Mesenchymal stem cell (in vitro differentiated cells and primary cell): ENCODE data around the gene SLC25A25.

Experiments used
- DNase-seq: peaks from one replicate; pipeline ENCODE4 v3.0.0-alpha.2; 2013
- H2AFZ ChIP-seq: one replicate; pipeline ENCODE4 v1.6.1; 2013; ENCODE audit warnings: low read depth, mild to moderate bottlenecking, control low read depth, inconsistent platforms, low read length, moderate library complexity
- H2AK5ac ChIP-seq: 2 replicates; pipeline ENCODE4 v1.6.1; 2013; ENCODE audit warnings: low read length, moderate library complexity, mild to moderate bottlenecking, inconsistent platforms; ENCODE audit not compliant: severe bottlenecking
- H2BK120ac ChIP-seq: one replicate; pipeline ENCODE4 v1.6.1; 2013; ENCODE audit warnings: low read depth, mild to moderate bottlenecking, inconsistent platforms, low read length, moderate library complexity
- H2BK12ac ChIP-seq, 2 experiments: one replicate each; pipeline ENCODE4 v1.6.1; 2013; ENCODE audit warnings: inconsistent platforms in 2 of 2, low read length in 2 of 2, mild to moderate bottlenecking in 2 of 2, moderate library complexity in 2 of 2, control low read depth in 1 of 2
- H2BK15ac ChIP-seq: one replicate; pipeline ENCODE4 v1.6.1; 2013; ENCODE audit warnings: mild to moderate bottlenecking, low read depth, inconsistent platforms; ENCODE audit not compliant: poor library complexity, severe bottlenecking
- H2BK5ac ChIP-seq: 2 replicates; pipeline ENCODE4 v1.6.1; 2013; ENCODE audit warnings: low read depth, mild to moderate bottlenecking, low read length, control low read depth, inconsistent platforms; ENCODE audit not compliant: poor library complexity, severe bottlenecking
- H3K14ac ChIP-seq, 2 experiments: one replicate each; pipeline ENCODE4 v1.6.1; 2013; ENCODE audit warnings: inconsistent platforms in 2 of 2, low read length in 2 of 2, control low read depth in 1 of 2, mild to moderate bottlenecking in 1 of 2, moderate library complexity in 1 of 2
- H3K18ac ChIP-seq, 2 experiments: one replicate each; pipeline ENCODE4 v1.6.1; 2013; ENCODE audit warnings: inconsistent platforms in 2 of 2, low read length in 2 of 2, control low read depth in 1 of 2, low read depth in 1 of 2, mild to moderate bottlenecking in 1 of 2
- H3K23ac ChIP-seq, 2 experiments: one replicate each; pipeline ENCODE4 v1.6.1; 2013; ENCODE audit warnings: inconsistent platforms in 2 of 2, low read length in 2 of 2, mild to moderate bottlenecking in 2 of 2, moderate library complexity in 2 of 2, control low read depth in 1 of 2
- H3K27ac ChIP-seq: 2 replicates; pipeline ENCODE4 v1.5.1; 2013; ENCODE audit warnings: mild to moderate bottlenecking, moderate library complexity, low read length, control low read depth, inconsistent platforms; ENCODE audit not compliant: poor library complexity, severe bottlenecking
- H3K27me3 ChIP-seq, 2 experiments: 2 replicates each; pipeline versions ENCODE4 v1.6.1 to v1.7.0; 2013; ENCODE audit warnings: low read length in 2 of 2, mild to moderate bottlenecking in 2 of 2, moderate library complexity in 2 of 2, control low read depth in 1 of 2, inconsistent platforms in 1 of 2; ENCODE audit not compliant: control insufficient read depth in 1 of 2, insufficient read depth in 1 of 2
- H3K36me3 ChIP-seq, 2 experiments: 2 replicates each; pipeline versions ENCODE4 v1.6.1 to v1.7.0; 2013; ENCODE audit warnings: low read length in 2 of 2, control low read depth in 1 of 2, inconsistent platforms in 1 of 2, low read depth in 1 of 2, mild to moderate bottlenecking in 1 of 2; ENCODE audit not compliant: insufficient read depth in 2 of 2, control insufficient read depth in 1 of 2
- H3K4ac ChIP-seq, 2 experiments: one replicate each; pipeline ENCODE4 v1.6.1; 2013; ENCODE audit warnings: inconsistent platforms in 2 of 2, low read length in 2 of 2, mild to moderate bottlenecking in 2 of 2, moderate library complexity in 2 of 2, control low read depth in 1 of 2, low read depth in 1 of 2
- H3K4me1 ChIP-seq: 2 replicates; pipeline ENCODE4 v1.6.1; 2013; ENCODE audit warnings: low read depth, low read length, control low read depth; ENCODE audit not compliant: control insufficient read depth, insufficient read depth
- H3K4me2 ChIP-seq: 2 replicates; pipeline ENCODE4 v1.6.1; 2013; ENCODE audit warnings: low read length, mild to moderate bottlenecking, inconsistent platforms; ENCODE audit not compliant: poor library complexity, severe bottlenecking
- H3K4me3 ChIP-seq, 2 experiments: 2 replicates each; pipeline versions ENCODE4 v1.5.1 to v1.7.0; 2013; ENCODE audit warnings: low read length in 2 of 2, mild to moderate bottlenecking in 2 of 2, control low read depth in 1 of 2, low read depth in 1 of 2; ENCODE audit not compliant: insufficient read depth in 1 of 2
- H3K79me1 ChIP-seq: replicated peaks from 2 replicates; pipeline ENCODE4 v1.6.1; 2013; ENCODE audit warnings: mild to moderate bottlenecking, control low read depth, low read length, inconsistent platforms; ENCODE audit not compliant: poor library complexity, severe bottlenecking
- H3K9ac ChIP-seq: 2 replicates; pipeline ENCODE4 v1.7.0; 2013; ENCODE audit warnings: mild to moderate bottlenecking, low read length, moderate library complexity
- H3K9me3 ChIP-seq: 2 replicates; pipeline ENCODE4 v1.7.0; 2013; ENCODE audit warnings: mild to moderate bottlenecking, low read length; ENCODE audit not compliant: control insufficient read depth
- H4K8ac ChIP-seq: one replicate; pipeline ENCODE4 v1.6.1; 2013; ENCODE audit warnings: inconsistent platforms, mild to moderate bottlenecking, low read length, moderate library complexity
- H4K91ac ChIP-seq: one replicate; pipeline ENCODE4 v1.6.1; 2013; ENCODE audit warnings: mild to moderate bottlenecking, low read length, inconsistent platforms
- WGBS: methylation state at CpG from one replicate; pipeline ENCODE4 v1.1.7; 2013; ENCODE audit warnings: mixed read lengths; 5-methylcytosine and 5-hydroxymethylcytosine counted together

The SLC25A25 gene

DNA sequence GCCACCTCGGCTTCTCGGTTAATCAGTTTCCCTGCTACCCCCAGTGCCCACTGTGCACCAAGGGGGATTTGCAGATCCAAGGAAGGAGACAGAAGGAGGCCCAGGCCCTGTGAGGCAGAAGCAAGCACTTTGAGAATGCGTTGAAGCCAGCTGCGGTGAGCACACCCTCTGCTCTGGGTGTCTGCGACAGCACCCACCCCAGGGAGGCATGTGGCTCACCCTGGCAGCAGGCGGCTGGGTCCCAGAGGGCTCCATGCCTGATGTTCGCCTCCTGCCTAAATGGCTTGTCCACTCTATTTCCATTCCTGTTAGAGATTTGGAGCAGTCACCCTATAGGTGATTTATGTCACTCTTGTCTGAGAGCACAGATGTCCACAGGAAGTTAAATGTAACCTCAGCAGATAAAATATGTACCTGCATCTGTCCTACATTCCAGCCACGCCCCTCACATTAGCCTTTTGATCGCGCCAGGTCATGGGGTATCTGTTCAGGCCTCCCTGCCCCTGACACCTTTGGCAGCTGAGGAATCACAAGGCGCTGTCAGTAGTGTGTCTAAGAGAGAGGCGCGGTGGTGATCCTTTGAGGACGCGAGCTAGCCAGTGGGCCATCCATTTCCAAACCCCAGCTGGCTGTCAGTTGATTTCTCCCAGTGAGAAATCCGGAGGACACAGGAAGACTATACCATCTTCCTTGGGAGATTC lies 31.3 kb downstream of the SLC25A25 start:
- peak overlapping the region; percentile 12 to 81 for H2BK12ac ChIP-seq
- peak overlapping the region; percentile 62 for H4K91ac ChIP-seq
- peak overlapping the region; percentile 98 for H3K27ac ChIP-seq
- peak overlapping the region; percentile 68 for H3K4me2 ChIP-seq
- peak overlapping the region; percentile 37 for H2BK120ac ChIP-seq
- H3K4me3 ChIP-seq: peak overlapping the region; percentile 54 to 82
- WGBS: 62% methylated on average over 15 of the region's 16 CpGs
- H2BK5ac ChIP-seq: peak overlapping the region; percentile 46
- no peaks in the 10 kb centered on the region for H3K27me3 ChIP-seq
- no peak overlapping the region for H2AFZ ChIP-seq
- H3K14ac ChIP-seq: peak overlapping the region in 1 of 2 experiments; percentile 91
- DNase-seq: no peak
- no peak overlapping the region for H2BK15ac ChIP-seq
- peaks cover 46% of the 10 kb centered on the region for H3K4me1 ChIP-seq
- H3K9ac ChIP-seq: peak overlapping the region; percentile 94
- H3K36me3 ChIP-seq: peaks cover 38 to 49% of the 10 kb centered on the region in 2 experiments
- peak overlapping the region; percentile 30 for H4K8ac ChIP-seq
- H3K18ac ChIP-seq: peak overlapping the region; percentile 57 to 85
- peak overlapping the region in 1 of 2 experiments; percentile 42 for H3K23ac ChIP-seq
- H3K9me3 ChIP-seq: no peaks in the 10 kb centered on the region
- peaks cover 28% of the 10 kb centered on the region for H3K79me1 ChIP-seq
- peak overlapping the region; percentile 43 for H2AK5ac ChIP-seq
- peak overlapping the region; percentile 32 to 76 for H3K4ac ChIP-seq

DNA sequence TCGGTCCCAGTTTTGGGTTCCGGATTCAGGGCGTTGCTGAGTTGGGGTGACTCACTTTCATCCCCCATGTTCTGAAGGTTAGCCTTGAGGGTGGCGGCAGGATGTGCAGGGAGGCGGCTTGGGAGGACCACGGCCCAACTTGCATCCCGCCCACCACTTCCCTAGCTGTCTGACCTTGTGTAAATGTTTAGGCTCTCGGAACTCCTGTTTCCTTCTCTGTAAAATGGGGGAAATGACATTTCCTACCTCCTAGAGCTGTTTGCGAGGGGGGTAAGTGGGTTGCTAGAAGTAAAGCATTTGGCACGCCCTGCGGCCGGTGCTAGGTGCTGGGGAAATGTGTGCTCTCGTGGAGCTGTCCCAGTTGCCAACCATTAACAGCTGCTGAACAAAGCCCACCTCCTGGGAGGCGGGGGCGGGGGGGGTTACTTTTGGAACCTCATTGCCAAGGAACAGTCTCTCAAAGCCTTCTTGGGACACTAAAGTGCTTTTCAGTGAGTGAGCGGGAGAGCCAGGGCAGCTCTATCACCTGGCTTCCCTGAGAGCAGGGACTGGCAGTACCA lies 32.0 kb downstream of the SLC25A25 start:
- Histone ChIP-seq H3K4me3 (peak overlapping the region in 1 of 2 experiments; percentile 82), H2BK12ac (peak overlapping the region in 1 of 2 experiments; percentile 23), H4K8ac (no peak overlapping the region), H3K18ac (peak overlapping the region; percentile 46 to 57), H3K4me2 (peak overlapping the region; percentile 68), H3K27me3 (no peaks in the 10 kb centered on the region), H3K79me1 (peaks cover 25% of the 10 kb centered on the region), H3K14ac (no peak overlapping the region), H2AFZ (no peak overlapping the region), H3K27ac (peak overlapping the region; percentile 98), H2AK5ac (peak overlapping the region; percentile 24), H3K9me3 (no peaks in the 10 kb centered on the region), H2BK15ac (no peak overlapping the region), H3K9ac (peak overlapping the region; percentile 94), H2BK5ac (no peak overlapping the region), H3K23ac (no peak overlapping the region), H3K36me3 (peaks cover 38 to 47% of the 10 kb centered on the region in 2 experiments), H4K91ac (peak overlapping the region; percentile 34), H3K4me1 (peaks cover 44% of the 10 kb centered on the region), H2BK120ac (no peak overlapping the region), H3K4ac (peak overlapping the region in 1 of 2 experiments; percentile 32)
- 84% methylated on average over 13 of the region's 16 CpGs for WGBS
- no peak for DNase-seq

DNA sequence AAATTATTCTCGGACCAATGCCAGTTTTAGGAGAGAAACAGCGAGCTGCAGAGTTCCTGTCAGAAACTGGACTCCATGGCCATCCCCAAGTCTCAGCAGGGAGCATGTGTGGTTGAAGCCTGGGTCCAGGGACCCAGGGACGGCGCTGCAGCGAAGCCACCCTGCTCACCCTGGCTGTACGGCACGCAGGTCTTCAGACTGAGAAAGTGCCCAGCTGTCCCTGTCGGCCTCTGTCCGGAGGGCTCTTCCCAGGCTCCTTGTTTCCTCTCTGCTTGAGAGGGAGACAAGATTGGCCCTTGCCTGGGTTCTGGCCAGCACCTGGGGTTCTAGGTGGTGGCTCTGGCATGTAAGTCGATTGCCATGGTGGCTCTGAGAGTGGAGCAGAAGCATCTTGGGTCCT lies 32.5 kb downstream of the SLC25A25 start:
- Histone ChIP-seq H3K27me3 (no peaks in the 10 kb centered on the region), H3K4me2 (peak overlapping the region; percentile 68), H3K36me3 (peaks cover 42 to 47% of the 10 kb centered on the region in 2 experiments), H3K27ac (no peak overlapping the region), H3K9me3 (no peaks in the 10 kb centered on the region), H2BK5ac (no peak overlapping the region), H3K4me1 (peaks cover 45% of the 10 kb centered on the region), H3K23ac (peak overlapping the region in 1 of 2 experiments; percentile 24), H2BK15ac (no peak overlapping the region), H2BK12ac (peak overlapping the region in 1 of 2 experiments; percentile 40), H3K18ac (peak overlapping the region; percentile 46 to 56), H3K14ac (no peak overlapping the region), H4K8ac (no peak overlapping the region), H3K4me3 (peak overlapping the region in 1 of 2 experiments; percentile 82), H3K4ac (peak overlapping the region; percentile 24 to 41), H2BK120ac (no peak overlapping the region), H2AFZ (no peak overlapping the region), H2AK5ac (peak overlapping the region; percentile 84), H3K79me1 (peaks cover 24% of the 10 kb centered on the region), H4K91ac (no peak overlapping the region), H3K9ac (peak overlapping the region; percentile 94)
- DNase-seq: no peak
- WGBS: 94% methylated on average over 10 of the region's 10 CpGs

DNA sequence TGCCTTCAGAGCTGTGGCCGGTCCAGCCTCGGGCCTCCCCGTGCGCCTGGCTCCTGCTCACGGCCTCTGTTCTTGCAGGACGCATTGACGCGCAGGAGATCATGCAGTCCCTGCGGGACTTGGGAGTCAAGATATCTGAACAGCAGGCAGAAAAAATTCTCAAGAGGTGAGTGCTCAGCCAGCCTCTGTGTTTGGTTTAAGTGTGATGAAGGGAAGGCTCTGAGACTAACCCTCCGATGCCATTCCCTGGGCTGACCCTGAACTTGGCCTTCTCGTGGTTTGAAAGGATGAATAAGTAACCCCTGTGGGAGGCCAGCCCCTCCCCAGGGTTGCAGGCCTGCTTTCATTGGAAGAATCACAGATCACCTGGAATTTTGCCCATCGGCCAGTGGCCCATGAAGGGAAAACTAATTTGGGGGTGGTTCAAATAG lies 33.2 kb downstream of the SLC25A25 start:
- H2AK5ac ChIP-seq: no peak overlapping the region
- peaks cover 29% of the 10 kb centered on the region for H3K79me1 ChIP-seq
- H4K8ac ChIP-seq: no peak overlapping the region
- H3K14ac ChIP-seq: no peak overlapping the region
- H2BK12ac ChIP-seq: no peak overlapping the region
- no peak overlapping the region for H2BK120ac ChIP-seq
- H3K27me3 ChIP-seq: no peaks in the 10 kb centered on the region
- H3K9me3 ChIP-seq: no peaks in the 10 kb centered on the region
- H3K4me2 ChIP-seq: no peak overlapping the region
- peaks cover 48 to 54% of the 10 kb centered on the region in 2 experiments for H3K36me3 ChIP-seq
- no peak overlapping the region for H3K4me3 ChIP-seq
- 87% methylated on average over 12 of the region's 12 CpGs for WGBS
- no peak overlapping the region for H2AFZ ChIP-seq
- H3K27ac ChIP-seq: no peak overlapping the region
- peaks cover 46% of the 10 kb centered on the region for H3K4me1 ChIP-seq
- no peak overlapping the region for H3K23ac ChIP-seq
- no peak overlapping the region for H3K18ac ChIP-seq
- no peak for DNase-seq
- H2BK15ac ChIP-seq: no peak overlapping the region
- no peak overlapping the region for H2BK5ac ChIP-seq
- no peak overlapping the region for H4K91ac ChIP-seq
- no peak overlapping the region for H3K4ac ChIP-seq
- H3K9ac ChIP-seq: peak overlapping the region; percentile 94
